ENCODE data around the gene COPS7A.

- TF ChIP-seq CTCF (IDR thresholded peaks at IDR 0.05) = no peak
- TF ChIP-seq EZH2 (IDR thresholded peaks at IDR 0.05; ENCODE audit: borderline replicate concordance, insufficient read depth, low read depth, low read length, poor library complexity, severe bottlenecking) = no peak
Observed at GRCh38 chr12:6676962-6677361, 46.9 kb upstream of the COPS7A start.

Measured in B cell (primary cell).